K562 (cell line): ENCODE data around the gene EVA1A. TPM values are rescaled to one million over a fixed set of nuclear protein-coding genes. Genes with fewer than 3 reads are reported as not detected.

ENCODE experiments used
- ATAC-seq: fragments of 200-7000 bp; cut with Tn5 transposase; 3 replicates; pipeline ENCODE4 v1.9.1; 2020; ENCODE audit warnings: moderate library complexity
- BruUV-seq: library from RNA; stranded (reverse); fragments of 400-500 nt; replicated peaks from 2 replicates; lab custom pipeline; 2021; lab: Mats Ljungman, UMichigan
- CTCF ChIA-PET: fragments of 300-600 bp; formaldehyde crosslinking; extraction: SDS; loops from one replicate; lab custom pipeline; 2021; ENCODE audit warnings: low intra/inter-chr PET ratio; lab: Yijun Ruan, JAX
- POLR2A ChIA-PET: fragments of 300-600, 350-650 bp; sonication (Branson Sonifier 250); formaldehyde crosslinking; extraction: SDS; loops from one replicate; lab custom pipeline; 2021; ENCODE audit warnings: antibody characterized with exemption, inconsistent platforms; lab: Yijun Ruan, JAX
- DNase-seq, 4 experiments: peaks; one replicate each; pipeline versions ENCODE4 v3.0.0 to v3.0.0-alpha.2; 2011 to 2018; ENCODE audit warnings: low spot score in 3 of 4, mixed read lengths in 3 of 4; ENCODE audit errors: extremely low read depth in 1 of 4
- FAIRE-seq: peaks from 2 replicates; lab custom pipeline; 2011; peaks lifted over from hg19 to GRCh38; lab: Jason Lieb, UNC
- H2AFZ ChIP-seq: 2 replicates; pipeline ENCODE4 v1.6.0; 2011; ENCODE audit warnings: low read depth, low read length, control low read depth, inconsistent platforms
- H3K27ac ChIP-seq: fragments of 200-600 bp; 3 replicates; pipeline ENCODE4 v1.8.0; 2011; ENCODE audit warnings: low read depth, mild to moderate bottlenecking, control low read depth, inconsistent platforms, low read length, moderate library complexity, mixed read lengths; ENCODE audit errors: extremely low read depth
- H3K27me3 ChIP-seq, 2 experiments: fragments of 300-600 bp in 1 of 2; 2 replicates in 1 of 2; 3 replicates in 1 of 2; pipeline versions ENCODE4 v1.6.0 to v1.8.0; 2011; ENCODE audit warnings: inconsistent platforms in 2 of 2, low read length in 2 of 2, mild to moderate bottlenecking in 1 of 2, mixed read lengths in 1 of 2, moderate library complexity in 1 of 2; ENCODE audit not compliant: control insufficient read depth in 2 of 2, insufficient read depth in 2 of 2
- H3K36me3 ChIP-seq: fragments of 300-600 bp; 3 replicates; pipeline ENCODE4 v1.8.0; 2011; ENCODE audit warnings: mild to moderate bottlenecking, low read length, inconsistent platforms; ENCODE audit not compliant: control insufficient read depth, insufficient read depth
- H3K4me1 ChIP-seq, 2 experiments: fragments of 200-600 bp in 1 of 2; replicated peaks in 1 of 2; 2 replicates in 1 of 2; 3 replicates in 1 of 2; pipeline versions ENCODE4 v1.5.1 to v1.8.0; 2011; ENCODE audit warnings: inconsistent platforms in 2 of 2, low read length in 2 of 2, mild to moderate bottlenecking in 1 of 2, mixed read lengths in 1 of 2, moderate library complexity in 1 of 2; ENCODE audit not compliant: control insufficient read depth in 2 of 2, insufficient read depth in 2 of 2
- H3K4me2 ChIP-seq: 2 replicates; pipeline ENCODE4 v1.6.1; 2011; ENCODE audit warnings: low read length, control low read depth, inconsistent platforms, mixed read lengths; ENCODE audit not compliant: insufficient read depth
- H3K4me3 ChIP-seq: fragments of 200-600 bp; sonication (generic), shearing (Covaris generic); 2 replicates; pipeline ENCODE4 v1.5.1; 2016; ENCODE audit warnings: control low read depth, inconsistent platforms
- H3K79me2 ChIP-seq: fragments of 200-600 bp; 3 replicates; pipeline ENCODE4 v1.8.0; 2011; ENCODE audit warnings: low read length, inconsistent platforms; ENCODE audit not compliant: control insufficient read depth, insufficient read depth
- H3K9ac ChIP-seq, 2 experiments: 2 replicates each; pipeline versions ENCODE4 v1.6.0 to v1.6.1; 2011; ENCODE audit warnings: low read depth in 2 of 2, low read length in 2 of 2, control low read depth in 1 of 2, inconsistent platforms in 1 of 2, mild to moderate bottlenecking in 1 of 2, mixed read lengths in 1 of 2; ENCODE audit not compliant: insufficient read depth in 1 of 2
- H3K9me1 ChIP-seq: one replicate; pipeline ENCODE4 v1.6.0; 2011; ENCODE audit warnings: inconsistent platforms, mild to moderate bottlenecking, low read length, moderate library complexity; ENCODE audit not compliant: control insufficient read depth, insufficient read depth
- H3K9me3 ChIP-seq: replicated peaks from 2 replicates; pipeline ENCODE4 v1.5.1; 2011; ENCODE audit warnings: low read depth, low read length, inconsistent platforms; ENCODE audit not compliant: control insufficient read depth, insufficient read depth
- H4K20me1 ChIP-seq: replicated peaks from 2 replicates; pipeline ENCODE4 v1.6.1; 2011; ENCODE audit warnings: low read length, inconsistent platforms, mixed read lengths; ENCODE audit not compliant: control insufficient read depth, insufficient read depth
- ARID3B ChIP-seq: fragments of 250-450 bp; sonication (Bioruptor Pico); IDR thresholded peaks from 2 replicates; pipeline ENCODE4 v1.4.0; 2020; ENCODE audit warnings: borderline replicate concordance
- BMI1 ChIP-seq: fragments of 150-350 bp; IDR thresholded peaks from 2 replicates; pipeline ENCODE4 v1.6.1; 2014; ENCODE audit warnings: low read length
- BRD9 ChIP-seq: fragments of 450-650 bp; IDR thresholded peaks from 2 replicates; pipeline ENCODE4 v1.6.1; 2018; ENCODE audit warnings: low read depth; ENCODE audit not compliant: partially characterized antibody
- CBX2 ChIP-seq: fragments of 200-600 bp; sonication (generic); IDR thresholded peaks from one replicate; pipeline ENCODE4 v1.6.1; 2012; ENCODE audit warnings: mild to moderate bottlenecking, low read length, inconsistent platforms; ENCODE audit not compliant: insufficient read depth, poor library complexity, severe bottlenecking
- CEBPB ChIP-seq: fragments of 450-650 bp; IDR thresholded peaks from 2 replicates; pipeline ENCODE4 v1.6.1; 2016; ENCODE audit warnings: missing genetic modification characterization, missing compliant biosample characterization
- CXXC5 ChIP-seq: fragments of 250-450 bp; sonication (Bioruptor Pico); IDR thresholded peaks from 2 replicates; pipeline ENCODE4 v1.8.0; 2022; ENCODE audit warnings: inconsistent platforms, mild to moderate bottlenecking, moderate library complexity
- ELF2 ChIP-seq: fragments of 250-450 bp; sonication (Bioruptor Pico); IDR thresholded peaks from 2 replicates; pipeline ENCODE4 v1.5.0; 2021; ENCODE audit warnings: mild to moderate bottlenecking
- HMGN3 ChIP-seq: IDR thresholded peaks from 2 replicates; pipeline ENCODE4 v1.6.1; 2011; ENCODE audit warnings: borderline replicate concordance, low read depth, mild to moderate bottlenecking, mixed read lengths, low read length; ENCODE audit not compliant: insufficient read length; ENCODE audit errors: extremely low read depth
- HNRNPUL1 ChIP-seq: fragments of 200-400 bp; formaldehyde crosslinking; IDR thresholded peaks from 2 replicates; pipeline ENCODE4 v1.6.1; 2017; ENCODE audit warnings: low read length
- MCM5 ChIP-seq: fragments of 450-650 bp; IDR thresholded peaks from 2 replicates; pipeline ENCODE4 v1.6.1; 2016; ENCODE audit warnings: low read depth
- NR4A1 ChIP-seq, 2 experiments: fragments of 250-450 bp in 1 of 2; fragments of 450-650 bp in 1 of 2; sonication (Bioruptor Pico) in 1 of 2; IDR thresholded peaks; 2 replicates each; pipeline versions ENCODE4 v1.4.0 to v1.6.1; 2016 to 2020; ENCODE audit warnings: mild to moderate bottlenecking in 2 of 2, missing compliant biosample characterization in 1 of 2, missing genetic modification characterization in 1 of 2, moderate library complexity in 1 of 2
- SIN3B ChIP-seq: fragments of 450-650 bp; IDR thresholded peaks from 2 replicates; pipeline ENCODE4 v1.6.1; 2017; ENCODE audit warnings: low read depth, mild to moderate bottlenecking, moderate library complexity
- SMARCC2 ChIP-seq: fragments of 450-650 bp; IDR thresholded peaks from 2 replicates; pipeline ENCODE4 v1.6.1; 2017; ENCODE audit warnings: antibody characterized with exemption, moderate library complexity, mild to moderate bottlenecking, low read depth
- SOX6 ChIP-seq: fragments of 450-650 bp; IDR thresholded peaks from 2 replicates; pipeline ENCODE4 v1.6.1; 2014; ENCODE audit warnings: mild to moderate bottlenecking
- STAT5B ChIP-seq: fragments of 250-450 bp; sonication (Bioruptor Pico); IDR thresholded peaks from 2 replicates; pipeline ENCODE4 v1.8.0; 2021; ENCODE audit warnings: mild to moderate bottlenecking, inconsistent platforms
- TBL1XR1 ChIP-seq, 2 experiments: IDR thresholded peaks; 2 replicates each; pipeline ENCODE4 v1.6.1; 2012; ENCODE audit warnings: improper control_type of control experiment in 2 of 2, low read length in 2 of 2, mild to moderate bottlenecking in 1 of 2
- TSC22D4 ChIP-seq: fragments of 450-650 bp; IDR thresholded peaks from 2 replicates; pipeline ENCODE4 v1.6.1; 2016; ENCODE audit warnings: missing genetic modification characterization, missing biosample characterization, control low read depth
- ZNF592 ChIP-seq: fragments of 450-650 bp; IDR thresholded peaks from 2 replicates; pipeline ENCODE4 v1.6.1; 2017; ENCODE audit warnings: antibody characterized with exemption, mild to moderate bottlenecking
- WGBS: fragments of 100-300 bp; shearing (Covaris generic); methylation state at CpG from one replicate; pipeline ENCODE4 v1.1.6; 2016; ENCODE audit warnings: low coverage, mixed read lengths; ENCODE audit not compliant: insufficient coverage; ENCODE audit errors: missing lambda C conversion rate; 5-methylcytosine and 5-hydroxymethylcytosine counted together
- in situ Hi-C: fragments of 300-500 bp; cut with MboI; formaldehyde crosslinking; loops from 4 replicates; pipeline ENCODE4 v1.15.0; 2018; ENCODE audit warnings: inconsistent platforms, mixed read lengths
- intact Hi-C: fragments of 100-400 bp; cut with micrococcal nuclease; formaldehyde crosslinking; loops from 2 replicates; pipeline ENCODE4 v1.14.2; 2022
- polyA plus RNA-seq, 8 experiments: library from polyadenylated mRNA; depleted of rRNA in 4 of 8; stranded (reverse) in 5 of 8; unstranded in 3 of 8; fragments of >200 nt; fragmentation: Nextera tagmentation in 2 of 8; fragmentation: Illumina TruSeq in 1 of 8; extraction: Ambion mirVana in 2 of 8; extraction: Trizol in 1 of 8; gene quantifications; 2 replicates each; pipeline versions ENCODE4 v1.2.1 to v1.2.3, GENCODE V29; 2011 to 2014; ENCODE audit warnings: inconsistent platforms in 1 of 8, missing spikeins in 1 of 8
- total RNA-seq, 7 experiments: library from RNA; depleted of rRNA in 6 of 7; stranded (reverse); fragments of >200 nt in 6 of 7; fragmentation: Illumina TruSeq in 2 of 7; extraction: Trizol in 2 of 7; gene quantifications; 2 replicates each; pipeline versions ENCODE4 v1.2.1 to v1.2.3, GENCODE V29; 2011 to 2021; ENCODE audit warnings: low replicate concordance in 1 of 7

The EVA1A gene
- total and polyA plus RNA-seq, 9 of the 15 experiments (the other 6 are each of a cell fraction or from before 2014, with no cell fraction given): not detected

- intact Hi-C loops (no loop called here), in situ Hi-C loops (no loop called here)
- Histone ChIP-seq H3K4me3 (no peak overlapping the region), H3K9ac (no peak overlapping the region), H3K4me1 (peaks cover 0 to 4% of the 10 kb centered on the region in 2 experiments; a peak in 1 of 5 replicates), H4K20me1 (no peaks in the 10 kb centered on the region; the same call in 1 of the 2 replicates), H3K79me2 (no peaks in the 10 kb centered on the region), H3K27me3 (0 out of 5 replicates have a peak, but pooled peaks cover 0 to 5% of the 10 kb centered on the region in 2 experiments), H2AFZ (no peak overlapping the region), H3K4me2 (no peak overlapping the region), H3K9me3 (no peaks in the 10 kb centered on the region), H3K9me1 (no peaks in the 10 kb centered on the region), H3K36me3 (no peaks in the 10 kb centered on the region), H3K27ac (no peak overlapping the region)
- DNase-seq (no peak), ATAC-seq (no peak), FAIRE-seq (no peak)
- 3% methylated on average over 5 of the region's 5 CpGs for WGBS
- BruUV-seq: no TSS peak
- POLR2A ChIA-PET: no interaction called here
- CTCF ChIA-PET: no interaction called here
- no peak for TF ChIP-seq ZNF592
- TF ChIP-seq SOX6: no peak
- no peak for TF ChIP-seq HNRNPUL1
- TF ChIP-seq HMGN3: no peak
- TF ChIP-seq BRD9: no peak
- TF ChIP-seq CEBPB (tag): no peak
- TF ChIP-seq NR4A1 (CRISPR knock-in tag; IDR thresholded peaks at IDR 0.05): no peak
- no peak for TF ChIP-seq NR4A1 (tag; IDR thresholded peaks at IDR 0.05)
- no peak for TF ChIP-seq ELF2 (CRISPR knock-in tag)
- no peak for TF ChIP-seq STAT5B
- TF ChIP-seq MCM5: no peak
- no peak for TF ChIP-seq TBL1XR1 (IDR thresholded peaks at IDR 0.05; ENCODE audit: low read length in 2 of 2)
- no peak for TF ChIP-seq BMI1
- TF ChIP-seq CXXC5: no peak
- no peak for TF ChIP-seq TSC22D4 (tag)
- no peak for TF ChIP-seq CBX2
- TF ChIP-seq ARID3B: no peak
- no peak for TF ChIP-seq SMARCC2
- TF ChIP-seq SIN3B: no peak
Observed at GRCh38 chr2:75497256-75497655, 63.5 kb downstream of the EVA1A start.
